ENCODE results near the gene TFR2.
A peak's percentile ranks its signal among the peaks of the same experiment; 100 is the strongest.

Gene TFR2

DNA sequence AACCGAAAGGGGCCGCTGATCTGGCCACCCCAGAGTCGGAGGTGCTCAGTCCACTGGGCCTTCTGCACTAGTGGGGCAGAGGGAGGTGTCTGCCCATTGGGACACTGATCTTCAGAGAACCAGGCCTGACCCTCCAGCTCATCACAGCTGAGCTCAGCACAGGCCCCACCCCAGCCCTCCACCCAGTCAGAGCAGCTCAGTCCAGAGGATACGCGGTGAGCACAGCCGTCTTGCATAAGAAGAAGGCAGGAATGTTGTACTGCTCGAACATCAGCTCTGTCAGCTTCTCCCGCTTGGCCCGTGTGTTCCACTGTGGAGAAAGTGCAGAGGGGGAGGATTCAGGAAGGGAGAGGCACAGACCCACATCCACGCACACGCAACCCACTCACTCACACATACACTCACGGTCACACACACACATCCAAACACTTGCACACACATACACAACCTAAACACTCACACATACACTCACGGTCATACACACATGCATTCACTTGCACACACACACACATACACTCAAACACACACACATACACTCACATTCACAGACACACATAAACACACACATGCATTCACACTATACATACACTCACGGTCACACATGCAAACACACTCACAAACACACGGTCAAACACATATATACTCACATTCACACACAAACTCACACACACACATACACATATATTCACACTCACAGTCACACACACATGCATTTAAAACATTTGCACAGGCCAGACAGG is 8.6 kb upstream of the TFR2 start:
- no peak for DNase-seq

DNA sequence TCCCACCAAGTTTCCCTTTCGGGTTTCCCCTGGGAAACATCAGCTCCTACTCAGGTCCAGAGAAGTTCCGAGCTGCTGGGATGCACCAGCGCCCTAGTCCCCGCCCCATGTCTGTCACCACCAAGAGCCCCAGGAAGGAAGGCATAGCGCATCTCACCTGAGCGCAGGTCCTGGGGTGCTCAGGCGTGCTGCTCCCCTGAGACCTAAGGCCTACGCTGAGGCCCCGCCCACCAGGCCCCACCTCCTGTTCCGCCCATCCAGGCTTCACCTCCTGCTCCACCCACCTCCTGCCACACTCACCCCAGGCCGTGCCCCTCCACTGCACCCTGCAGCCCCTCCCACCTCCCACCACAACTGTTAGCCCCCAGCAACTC is 1.2 kb upstream of the TFR2 start:
- DNase-seq: no peak

DNA sequence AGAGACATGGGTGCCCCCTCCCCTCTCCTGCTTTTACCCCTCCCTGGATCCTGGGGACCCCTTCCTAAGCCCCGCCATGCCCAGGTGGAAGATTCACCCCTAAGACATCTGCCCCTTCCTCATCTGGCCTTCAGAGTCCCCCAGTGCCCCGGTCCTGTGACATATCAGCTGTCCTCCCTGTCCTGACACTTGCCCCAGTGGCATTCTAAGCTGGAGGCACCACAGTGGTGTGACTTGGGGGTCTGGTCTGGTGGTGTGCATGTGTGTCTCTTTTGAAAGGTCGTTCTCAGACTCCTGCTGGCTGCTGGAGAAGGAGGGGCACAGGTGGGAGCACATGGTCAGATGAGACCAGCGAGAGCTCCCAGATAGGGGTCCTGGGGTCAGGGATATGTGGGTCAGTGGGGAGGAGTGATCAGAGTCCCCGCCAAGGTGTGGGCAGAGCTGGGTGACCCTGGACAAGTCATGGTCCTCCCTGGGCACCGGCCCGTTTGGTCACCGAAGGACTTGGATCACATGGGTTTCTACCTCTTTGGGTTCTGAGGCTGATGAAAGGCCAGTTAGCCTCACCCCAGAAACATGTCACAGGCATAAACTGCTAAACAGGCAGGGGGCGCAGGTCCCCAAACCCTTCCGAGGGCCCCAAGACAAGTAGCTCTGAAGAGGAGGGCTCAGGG is 645 bp upstream of the TFR2 start:
- no peak for DNase-seq

DNA sequence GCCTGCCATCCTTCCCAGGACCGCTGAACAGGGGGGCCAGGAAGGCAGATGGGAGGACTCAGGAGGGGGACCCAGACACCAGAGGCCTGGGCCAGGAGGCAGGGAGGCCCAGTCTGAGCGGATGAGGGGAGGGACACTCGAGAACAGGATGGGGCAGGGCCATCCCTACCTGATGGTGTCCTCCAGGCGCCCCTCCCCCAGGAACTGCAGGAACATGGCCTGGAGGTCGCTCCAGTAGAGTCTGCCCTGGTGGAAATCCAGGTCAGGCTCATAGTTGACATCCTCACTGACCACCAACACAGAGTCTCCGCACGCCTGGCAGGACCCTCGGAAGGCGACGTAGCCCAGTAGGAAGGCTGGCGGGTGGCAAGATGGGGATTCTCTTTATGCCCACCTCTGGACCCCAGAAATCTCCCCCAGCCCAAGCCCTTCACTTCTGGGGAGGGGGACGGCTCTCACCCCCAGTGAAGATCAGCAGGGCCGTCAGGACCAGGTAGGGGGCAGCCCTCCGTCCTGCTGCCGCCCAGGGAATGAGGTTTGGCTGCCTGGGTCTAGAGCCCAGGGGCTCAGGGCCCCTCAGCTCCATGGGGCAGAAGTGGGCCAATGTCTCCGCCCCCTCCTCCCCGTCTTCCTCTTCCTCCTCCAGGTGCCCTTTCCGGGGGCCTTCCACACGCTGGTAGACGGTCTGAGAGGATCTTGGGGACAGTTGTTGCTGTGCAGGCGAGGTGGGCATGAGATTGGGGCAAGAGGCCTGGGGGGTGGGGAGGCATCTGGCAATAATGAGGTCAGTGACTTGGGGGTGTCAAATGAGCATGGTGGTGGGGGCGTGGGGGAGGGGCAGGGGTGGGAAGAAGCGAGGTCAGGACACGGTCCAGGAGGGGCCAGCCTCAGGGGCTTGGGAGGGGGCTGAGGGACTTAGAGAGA is 573 bp downstream of the TFR2 start:
- DNase-seq: no peak

DNA sequence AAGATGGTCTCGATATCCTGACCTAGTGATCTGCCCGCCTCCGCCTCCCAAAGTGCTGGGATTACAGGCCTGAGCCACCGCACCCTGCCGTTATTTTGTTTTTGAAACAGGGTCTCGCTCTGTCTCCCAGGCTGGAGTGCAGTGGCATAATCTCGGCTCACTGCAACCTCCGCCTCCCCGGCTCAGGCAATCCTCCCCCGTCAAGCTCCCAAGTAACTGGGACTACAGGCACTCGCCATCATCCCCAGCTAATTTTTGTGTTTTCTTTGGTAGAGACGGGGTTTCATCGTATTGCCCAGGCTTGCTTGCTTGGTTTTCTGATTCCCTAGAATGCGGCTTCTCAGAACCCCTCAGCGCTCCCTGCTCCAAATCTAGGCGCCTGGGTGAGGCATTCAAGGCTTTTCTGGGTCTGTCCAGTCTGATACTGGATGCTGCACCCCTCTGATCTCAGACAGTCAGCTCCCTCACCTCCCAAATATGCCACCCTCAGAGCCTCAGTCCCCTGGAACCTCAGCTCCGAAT is 1.3 kb downstream of the TFR2 start:
- no peak for DNase-seq

DNA sequence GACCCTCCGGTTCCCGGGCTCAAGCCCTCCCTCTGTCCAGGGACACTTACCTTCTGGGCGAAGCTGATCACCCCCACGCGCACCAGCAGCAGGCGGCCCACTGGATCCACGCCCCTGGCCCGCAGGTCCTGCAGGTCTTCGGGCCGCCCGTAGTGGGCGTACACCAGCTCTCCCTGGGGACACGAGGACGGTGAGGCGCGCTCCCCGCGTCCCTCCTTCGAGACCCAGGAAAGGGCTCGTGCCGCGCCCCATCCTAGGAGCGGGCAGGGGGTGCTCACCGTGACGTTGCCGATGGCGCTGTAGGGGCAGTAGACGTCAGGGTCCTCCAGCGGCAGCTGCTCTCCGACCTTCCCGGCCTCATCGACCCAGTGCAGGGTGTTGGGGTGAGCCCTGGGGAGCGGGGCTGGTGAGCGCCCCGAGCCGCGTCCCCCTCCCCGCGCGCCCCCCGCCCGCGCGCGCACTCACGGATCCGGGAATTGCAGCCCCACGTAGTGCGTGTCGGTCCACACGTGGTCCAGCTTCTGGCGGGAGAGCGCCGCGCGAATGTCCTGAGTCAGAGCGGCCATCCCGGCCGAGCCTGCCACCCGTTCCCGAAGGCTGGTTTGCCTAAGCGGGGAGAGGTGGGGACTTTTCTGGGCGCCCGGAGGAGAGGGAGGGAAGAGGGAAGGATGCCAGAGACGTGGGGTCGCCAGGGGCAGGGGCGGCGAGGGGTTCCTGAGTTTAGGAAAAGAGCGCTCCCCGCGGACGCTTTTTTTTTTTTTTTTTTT is 8.2 kb downstream of the TFR2 start:
- peak; percentile 53 for DNase-seq

DNA sequence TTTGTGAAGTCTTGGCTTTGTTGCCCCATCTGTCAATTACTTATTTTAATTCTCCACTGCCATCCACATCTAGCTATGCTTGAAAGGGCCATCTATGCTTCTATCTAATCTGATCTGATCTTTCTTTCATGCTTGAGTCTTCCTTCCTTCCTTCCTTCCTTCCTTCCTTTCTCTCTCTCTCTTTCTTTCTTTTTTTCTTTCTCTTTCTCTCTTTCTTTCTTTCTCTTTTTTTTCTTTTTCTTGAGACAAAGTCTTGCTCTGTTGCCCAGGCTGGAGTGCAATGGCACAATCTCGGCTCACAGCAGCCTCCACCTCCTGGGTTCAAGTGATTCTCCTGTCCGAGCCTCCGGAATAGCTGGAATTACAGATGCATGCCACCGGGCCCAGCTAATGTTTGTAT is 11.3 kb downstream of the TFR2 start:
- DNase-seq: no peak

DNA sequence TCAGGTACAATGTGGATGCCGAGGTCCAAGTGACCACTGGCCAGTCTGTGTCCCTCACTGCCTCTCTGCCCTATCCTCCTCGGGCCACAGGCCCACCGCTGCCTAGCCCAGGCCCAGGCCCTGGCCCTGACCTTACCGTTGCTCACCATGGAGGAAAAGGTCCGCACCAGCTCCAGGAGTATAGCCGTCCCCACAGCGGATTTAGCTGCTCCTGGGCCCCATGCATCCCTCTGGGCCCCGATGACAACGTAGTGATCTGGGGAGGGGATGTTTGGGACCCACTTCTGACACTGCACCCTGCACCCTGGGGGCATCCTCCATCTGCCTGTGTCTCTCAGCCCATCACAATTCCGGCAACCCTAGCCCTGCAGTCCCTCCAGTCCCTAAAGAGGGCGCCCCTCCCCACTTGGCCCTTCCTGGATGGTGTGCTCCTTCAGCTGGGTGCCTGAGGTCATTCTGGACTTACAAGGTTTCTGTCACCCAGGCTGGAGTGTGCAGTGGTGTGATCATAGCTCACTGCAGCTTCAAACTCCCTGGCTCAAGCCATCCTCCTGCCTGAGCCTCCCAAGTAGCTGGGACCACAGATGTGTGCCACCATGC is 12.1 kb downstream of the TFR2 start:
- DNase-seq: no peak

DNA sequence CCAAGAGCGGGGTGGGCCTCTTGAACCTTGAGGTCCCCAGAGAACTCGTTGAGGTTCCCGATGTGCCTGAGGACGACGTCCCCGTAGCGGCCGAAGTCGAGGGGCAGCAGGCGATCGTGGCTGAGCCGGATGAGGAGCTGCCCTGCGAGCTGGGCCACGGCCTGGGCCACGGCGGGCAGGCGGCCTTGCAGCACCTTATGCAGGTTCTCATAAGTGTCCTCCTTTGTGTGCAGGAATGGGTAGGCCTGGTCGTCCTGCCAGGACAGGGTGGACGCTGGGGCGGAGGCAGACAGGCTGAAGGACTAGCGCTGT is 14.2 kb downstream of the TFR2 start:
- DNase-seq: no peak

DNA sequence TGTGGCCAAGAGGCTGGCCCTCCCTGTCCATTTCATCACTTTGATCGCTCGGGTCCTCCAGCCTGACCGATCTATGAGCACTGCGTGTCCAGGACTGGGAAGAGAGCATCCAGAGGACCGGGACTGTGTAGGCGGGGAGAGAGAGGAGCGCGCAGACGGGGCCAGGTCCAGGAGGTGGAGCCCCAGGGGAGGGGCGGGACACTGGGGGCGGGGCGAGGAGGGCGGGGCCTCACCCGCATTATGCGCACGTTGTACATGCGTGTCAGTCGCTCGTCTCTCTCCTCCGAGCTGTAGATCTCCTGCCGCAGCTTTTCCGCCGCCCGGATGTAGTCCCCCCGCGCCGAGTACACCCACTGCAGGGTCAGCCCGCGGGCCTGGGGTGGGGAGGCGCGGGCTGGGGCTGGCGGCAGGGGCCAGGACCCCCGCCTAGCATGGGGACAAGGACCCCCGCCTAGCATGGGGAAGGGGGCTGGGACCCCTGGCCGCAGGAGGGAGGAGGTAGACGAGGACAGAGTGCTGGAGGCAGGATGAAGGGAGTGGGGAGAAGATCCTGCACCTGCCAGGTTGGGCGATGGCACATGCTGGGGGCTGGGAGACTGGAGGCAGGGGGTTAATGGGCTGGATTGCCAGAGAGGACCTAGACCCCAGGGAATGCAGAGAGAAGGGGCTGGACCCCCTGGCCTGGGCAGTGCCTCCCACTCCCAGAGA is 14.7 kb downstream of the TFR2 start:
- peak; percentile 88 for DNase-seq

DNA sequence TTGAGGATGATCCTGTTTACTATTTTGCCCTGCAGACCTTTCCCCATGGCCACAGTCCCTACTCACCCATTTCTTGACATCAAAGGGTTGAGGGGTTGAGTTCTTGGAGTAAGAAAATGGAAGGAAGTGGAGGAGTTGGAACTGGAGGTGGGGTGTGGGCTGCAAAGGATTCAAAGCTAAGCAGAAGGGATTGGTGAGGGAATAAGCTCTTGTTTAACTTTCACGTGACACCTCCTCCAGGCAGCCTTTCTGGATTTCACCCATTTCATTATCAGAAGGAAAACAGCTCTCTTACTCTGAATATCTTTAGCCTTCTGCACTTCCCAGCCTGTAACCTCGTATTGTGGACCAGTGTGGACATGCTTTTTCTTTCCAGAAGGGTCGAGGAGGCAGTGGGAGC is 15.3 kb downstream of the TFR2 start:
- DNase-seq: no peak

DNA sequence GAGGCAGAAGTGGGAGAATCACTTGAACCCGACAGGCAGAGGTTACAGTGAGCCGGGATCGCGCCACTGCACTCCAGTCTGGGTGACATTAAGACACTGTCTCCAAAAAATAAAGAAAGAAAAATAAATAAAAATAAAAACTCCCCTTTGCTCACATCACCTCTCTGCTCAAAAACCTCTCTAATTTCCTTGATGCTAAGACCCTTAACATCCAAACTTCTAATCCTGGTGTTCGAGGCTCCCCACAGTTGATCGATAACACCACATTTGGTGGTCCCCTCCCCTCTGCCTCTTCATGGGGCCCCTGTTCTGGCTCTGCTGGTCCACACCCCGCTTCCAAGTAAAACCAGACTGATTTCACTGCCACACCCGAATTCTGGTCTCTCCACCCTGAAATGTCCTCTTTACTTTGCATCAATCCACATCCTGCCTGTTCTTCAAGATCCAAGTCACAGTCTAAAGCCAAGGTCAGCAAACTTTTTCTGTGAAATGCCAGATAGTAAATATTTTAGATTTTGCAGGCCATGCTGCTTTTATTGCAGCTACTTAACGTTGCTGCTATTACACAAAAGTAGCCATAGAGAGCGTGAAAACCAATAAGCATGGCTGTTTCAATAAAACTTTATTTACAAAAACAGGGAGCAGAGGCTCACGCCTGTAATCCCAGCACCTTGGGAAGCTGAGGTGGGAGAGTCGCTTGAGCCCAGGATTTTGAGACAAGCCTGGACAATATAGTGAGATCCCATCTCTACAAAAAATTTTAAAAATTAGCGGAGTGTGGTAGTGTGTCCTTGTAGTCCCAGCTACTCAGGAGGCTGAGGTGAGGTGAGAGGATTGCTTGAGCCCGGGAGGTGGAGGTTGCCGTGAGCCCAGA is 17.2 kb downstream of the TFR2 start:
- no peak for DNase-seq

DNA sequence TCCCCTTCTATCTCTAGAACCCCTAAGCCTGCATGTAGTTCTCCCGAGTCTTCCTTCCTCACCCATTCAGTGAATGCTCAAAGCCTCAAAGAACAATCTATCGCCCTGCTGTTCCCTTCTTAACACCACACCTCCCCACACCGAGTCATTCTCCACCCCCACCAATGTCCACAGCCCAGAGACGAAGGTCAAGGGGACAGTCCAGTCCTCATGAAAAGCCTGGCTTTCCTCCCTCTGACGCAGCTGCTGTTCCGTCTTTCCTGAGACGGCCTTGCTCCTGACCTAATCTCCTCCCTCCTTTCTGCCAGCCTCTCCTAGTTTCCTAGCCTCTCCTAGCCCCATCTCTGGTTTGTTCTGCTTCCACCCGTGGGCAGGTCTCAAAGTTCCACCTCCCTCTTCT is 19.8 kb downstream of the TFR2 start:
- no peak for DNase-seq

DNA sequence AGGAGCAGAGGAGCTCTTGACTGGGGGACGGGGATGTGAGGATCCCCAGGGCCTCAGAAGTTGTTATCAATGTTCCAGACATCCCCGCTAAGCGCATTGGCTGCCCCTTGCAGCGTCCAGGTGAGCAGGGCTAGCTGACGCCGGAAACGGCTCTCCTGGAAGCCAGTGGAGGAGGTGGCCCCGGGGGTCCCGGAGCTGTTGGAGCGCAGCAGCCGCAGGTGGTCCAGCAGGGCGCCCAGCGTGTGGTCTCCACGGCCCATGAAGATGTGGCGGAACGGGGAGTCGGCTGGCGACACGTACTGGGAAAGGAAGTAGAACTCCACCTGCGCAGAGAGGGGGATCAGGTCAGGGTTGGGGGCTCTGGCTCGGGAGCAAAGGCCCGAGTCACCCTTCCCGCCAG is 20.5 kb downstream of the TFR2 start:
- DNase-seq: no peak

DNA sequence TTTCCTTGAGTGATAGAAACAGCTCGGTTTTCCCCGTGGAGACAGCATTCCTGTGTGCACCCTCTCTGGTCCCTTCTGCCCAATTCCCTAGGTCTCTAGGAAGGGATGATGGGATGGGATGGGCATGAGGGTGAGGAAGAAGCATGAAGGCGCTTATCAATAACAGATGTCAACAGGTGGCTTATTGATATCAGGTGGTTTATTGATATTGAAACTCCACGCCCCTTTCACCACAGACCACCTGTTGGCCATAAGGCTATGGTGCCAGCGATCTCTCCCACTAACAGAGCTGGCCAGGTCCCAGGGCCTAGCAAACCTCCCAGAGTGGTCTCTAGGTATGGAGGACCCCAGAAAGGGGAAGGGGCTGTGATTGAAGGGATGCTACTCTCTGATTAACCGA is 21.1 kb downstream of the TFR2 start:
- DNase-seq: no peak

DNA sequence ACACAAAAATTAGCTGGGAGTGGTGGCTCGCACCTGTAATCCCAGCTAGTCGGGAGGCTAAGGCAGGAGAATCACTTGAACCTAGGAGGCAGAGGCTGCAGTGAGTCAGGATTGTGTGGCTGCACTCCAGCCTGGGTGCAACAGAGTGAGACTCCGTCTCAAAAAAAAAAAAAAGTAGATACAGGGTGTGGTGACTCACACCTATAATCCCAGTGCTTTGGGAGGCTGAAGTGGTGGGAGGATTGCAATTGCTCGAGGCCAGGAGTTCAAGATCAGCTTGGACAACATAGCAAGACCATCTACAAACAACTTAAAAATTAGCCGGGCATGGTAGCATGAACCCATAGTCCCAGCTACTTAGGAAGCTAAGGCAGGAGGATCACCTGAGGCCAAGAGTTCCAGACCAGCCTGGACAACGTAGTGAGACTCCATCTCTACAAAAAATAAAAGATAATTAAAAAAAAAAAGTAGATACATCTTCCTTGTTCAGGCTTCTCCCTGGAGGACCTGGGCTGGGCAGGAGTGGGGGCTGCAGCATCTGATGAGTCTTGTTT is 27.0 kb downstream of the TFR2 start:
- no peak for DNase-seq

DNA sequence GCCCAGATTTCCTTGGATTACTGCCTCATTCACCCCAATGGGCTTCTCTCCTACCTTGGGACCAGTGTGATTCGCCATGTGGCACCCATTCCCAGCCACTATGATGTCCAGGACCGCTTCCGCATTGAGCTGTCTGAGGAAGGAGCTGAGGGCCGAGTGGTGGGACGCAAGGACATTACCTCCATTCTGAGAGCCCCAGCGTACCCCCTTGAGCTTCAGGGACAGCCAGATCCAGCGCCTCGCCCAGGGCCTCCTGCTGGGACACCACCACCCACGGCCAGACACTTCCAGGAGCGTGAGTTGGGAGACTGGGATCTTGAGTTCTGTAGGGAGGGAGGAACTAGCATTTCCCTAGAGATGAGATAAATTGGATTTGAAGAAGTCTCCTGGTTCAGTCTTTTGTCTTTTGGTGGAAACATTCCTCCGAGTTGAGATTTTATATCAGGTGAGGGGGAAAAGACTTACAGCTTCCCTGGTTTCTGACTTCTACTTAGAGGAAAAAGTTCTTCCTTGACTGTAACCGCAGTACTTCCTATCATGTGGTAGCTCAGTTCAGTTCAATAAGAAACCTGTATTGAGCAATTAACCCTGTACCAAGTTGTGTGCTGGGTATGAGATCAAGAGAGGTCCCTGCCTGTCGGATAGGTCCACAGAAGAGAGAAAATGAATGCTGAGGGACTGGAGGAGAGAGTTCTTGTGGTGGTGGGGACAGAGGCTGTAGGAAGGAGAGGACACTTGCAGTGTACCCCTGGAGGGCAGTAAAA is 27.8 kb downstream of the TFR2 start:
- no peak for DNase-seq

DNA sequence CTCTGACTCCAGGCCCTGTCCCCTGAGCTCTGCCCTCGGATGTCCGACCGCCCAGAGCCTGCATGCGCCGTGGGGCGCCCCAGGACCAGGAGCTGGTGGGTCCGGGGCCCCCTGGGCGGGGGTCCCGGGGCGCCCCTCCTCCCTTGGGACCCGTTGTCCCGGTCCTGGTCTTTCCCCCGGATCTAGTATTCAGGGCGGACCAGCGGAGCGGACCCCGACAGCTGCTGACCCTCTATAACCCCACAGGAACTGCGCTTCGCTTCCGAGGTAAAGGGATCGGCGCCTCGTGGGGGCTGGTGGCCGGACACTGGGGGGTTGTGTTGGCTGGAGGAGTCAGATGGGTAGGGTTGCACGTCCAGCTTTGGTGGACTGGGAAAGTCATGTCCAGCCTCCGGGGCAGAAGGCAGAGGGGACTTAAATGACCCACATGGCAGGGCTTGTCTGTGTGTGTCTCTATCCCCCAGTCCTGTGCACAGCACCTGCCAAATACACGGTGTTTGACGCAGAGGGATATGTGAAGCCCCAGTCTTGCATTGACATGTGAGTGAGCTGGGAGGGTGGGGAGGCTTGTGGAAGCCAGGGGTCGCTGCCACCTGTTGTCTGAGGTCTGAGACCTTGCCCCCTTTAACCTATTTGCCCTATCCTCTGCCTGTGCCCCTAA is 28.5 kb downstream of the TFR2 start:
- peak; percentile 16 for DNase-seq

Measured in activated gamma-delta T cell treated with Interleukin-2 at 50 U/mL for 16 hours (primary cell).